Effector memory CD8-positive, alpha-beta T cell (primary cell): Measurements from ENCODE around the gene S100A9.

Experiments used
- ATAC-seq: fragments of 150-1000 bp; cut with Tn5 transposase; replicated peaks from 2 replicates; pipeline ENCODE4 v1.10.0; 2021; ENCODE audit warnings: mild to moderate bottlenecking, moderate library complexity
- DNase-seq, 3 experiments: peaks; one replicate each; pipeline ENCODE4 v3.0.0; 2021
- H3K27ac Mint-ChIP-seq, 2 donors: one replicate each; pipeline ENCODE4 v1.8.0; 2022; ENCODE audit warnings: mild to moderate bottlenecking in 2 of 2, mixed read lengths in 2 of 2, moderate library complexity in 2 of 2
- H3K27me3 Mint-ChIP-seq, 2 donors: one replicate each; pipeline ENCODE4 v1.8.0; 2022; ENCODE audit warnings: mixed read lengths in 2 of 2
- H3K36me3 Mint-ChIP-seq: one replicate; pipeline ENCODE4 v1.8.0; 2022; ENCODE audit warnings: mild to moderate bottlenecking, moderate library complexity, mixed read lengths; ENCODE audit not compliant: insufficient read depth
- H3K4me1 Mint-ChIP-seq, 2 donors: one replicate each; pipeline ENCODE4 v1.8.0; 2022; ENCODE audit warnings: low read depth in 2 of 2, mixed read lengths in 2 of 2
- H3K4me3 Mint-ChIP-seq, 2 donors: one replicate each; pipeline ENCODE4 v1.8.0; 2022; ENCODE audit warnings: mild to moderate bottlenecking in 2 of 2, mixed read lengths in 2 of 2, moderate library complexity in 2 of 2
- H3K9me3 Mint-ChIP-seq, 2 donors: one replicate each; pipeline ENCODE4 v1.8.0; 2022; ENCODE audit warnings: mixed read lengths in 2 of 2

The S100A9 gene

DNA sequence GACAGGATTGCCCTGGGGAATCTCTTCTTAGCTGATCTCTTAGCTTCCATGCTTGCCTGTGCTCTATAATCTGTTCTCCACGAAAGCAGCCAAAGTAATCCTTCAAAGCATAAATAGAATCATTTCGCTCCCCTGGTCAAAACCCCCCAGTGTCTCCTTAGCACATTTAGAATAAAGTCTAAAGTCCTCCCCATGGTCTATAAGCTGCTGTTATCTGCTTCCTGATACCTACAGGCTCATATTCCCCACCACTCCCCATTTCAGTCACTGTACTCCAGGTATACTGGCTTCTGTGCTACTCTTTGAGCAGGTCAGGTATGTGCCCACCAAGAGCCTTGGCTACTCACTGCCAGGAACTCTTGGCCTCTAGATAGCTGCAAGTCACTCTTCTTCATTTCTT is 14.9 kb downstream of the S100A9 start:
- H3K4me1 Mint-ChIP-seq, result no peaks in the 10 kb centered on the region
- no peak overlapping the region for H3K4me3 Mint-ChIP-seq
- DNase-seq (no peak), ATAC-seq (no peak)
- H3K36me3 Mint-ChIP-seq, result no peaks in the 10 kb centered on the region
- H3K27ac Mint-ChIP-seq, result no peak overlapping the region
- H3K27me3 Mint-ChIP-seq, result peaks cover 29 to 45% of the 10 kb centered on the region in 2 donors
- no peaks in the 10 kb centered on the region for H3K9me3 Mint-ChIP-seq

DNA sequence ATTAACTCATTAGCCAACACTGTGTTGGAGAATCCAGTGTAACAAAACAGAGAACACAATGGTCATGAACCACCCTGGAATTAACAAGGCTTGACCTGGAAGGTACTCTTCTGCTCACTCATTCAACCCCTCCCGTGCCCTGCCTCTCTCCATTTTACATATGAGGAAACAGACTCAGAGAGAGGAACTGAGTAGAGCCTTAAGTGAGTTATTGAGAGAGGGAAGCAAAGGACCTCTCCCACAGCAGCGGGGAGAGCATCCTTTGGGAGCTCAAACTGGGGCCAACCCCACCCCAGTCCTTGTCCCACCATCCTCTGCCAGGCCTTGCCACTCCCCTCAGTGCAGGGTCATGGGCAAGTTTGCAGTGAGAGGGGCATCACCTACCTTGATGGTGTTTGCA is 16.4 kb downstream of the S100A9 start:
- ATAC-seq, result no peak
- no peaks in the 10 kb centered on the region for H3K9me3 Mint-ChIP-seq
- no peak for DNase-seq
- no peaks in the 10 kb centered on the region for H3K4me1 Mint-ChIP-seq
- H3K36me3 Mint-ChIP-seq, result no peaks in the 10 kb centered on the region
- no peak overlapping the region for H3K4me3 Mint-ChIP-seq
- H3K27me3 Mint-ChIP-seq, result peaks cover 40 to 55% of the 10 kb centered on the region in 2 donors
- H3K27ac Mint-ChIP-seq, result no peak overlapping the region

DNA sequence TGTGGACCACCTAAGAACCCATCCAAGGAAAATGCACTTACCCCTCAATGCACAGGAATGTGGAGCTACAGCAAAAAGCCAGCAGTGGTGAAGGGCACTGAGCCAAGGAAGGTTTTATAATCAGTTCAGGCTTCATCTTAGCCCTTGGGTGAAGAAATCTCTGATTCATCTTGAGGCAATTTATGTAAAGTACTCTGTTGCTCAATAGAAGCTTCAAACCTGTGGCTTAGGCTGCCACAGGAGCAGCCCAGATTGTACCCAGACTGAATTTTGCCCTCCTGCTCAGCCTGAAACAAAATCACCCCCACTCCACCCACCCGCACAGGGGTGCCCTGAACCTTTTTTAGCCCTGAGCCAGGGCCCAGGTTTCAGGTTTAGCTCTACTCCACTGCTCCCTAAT is 17.9 kb downstream of the S100A9 start, which contains the start of gene S100A12:
S100A12 (minus strand) TSS at position 111 of the 400 bp plus-strand sequence. CDS start 1,029 bp downstream, outside the sequence.
- no peak for DNase-seq
- no peak within 1 kb of the TSS for H3K27ac Mint-ChIP-seq
- no peaks in the 10 kb centered on the region for H3K36me3 Mint-ChIP-seq
- H3K4me1 Mint-ChIP-seq, result no peaks in the 10 kb centered on the region
- no peaks in the 10 kb centered on the region for H3K9me3 Mint-ChIP-seq
- ATAC-seq, result no peak
- H3K27me3 Mint-ChIP-seq, result peaks cover 36 to 51% of the 10 kb centered on the region in 2 donors
- H3K4me3 Mint-ChIP-seq, result no peak within 1 kb of the TSS

DNA sequence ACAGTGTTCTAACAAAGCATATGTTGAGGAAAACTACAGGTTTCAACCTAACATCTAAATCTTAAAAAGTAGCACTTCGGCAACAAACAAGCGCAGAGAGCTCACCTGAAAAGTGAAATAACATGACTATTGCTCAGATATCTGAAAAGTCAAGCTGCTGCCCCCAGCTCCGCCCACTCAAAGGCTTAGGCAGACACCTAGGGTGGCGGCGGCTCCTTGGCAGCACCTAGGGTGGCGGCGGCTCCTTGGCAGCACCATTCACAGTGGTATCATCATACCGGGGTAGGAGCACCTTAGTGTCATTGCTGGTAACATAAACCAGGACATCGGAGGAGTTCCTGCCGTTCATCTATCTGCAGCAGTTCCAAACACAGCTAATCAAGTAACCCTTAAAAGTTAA is 21.9 kb downstream of the S100A9 start:
- peaks cover 56 to 69% of the 10 kb centered on the region in 2 donors for H3K27me3 Mint-ChIP-seq
- no peak for ATAC-seq
- H3K4me1 Mint-ChIP-seq, result no peaks in the 10 kb centered on the region
- H3K36me3 Mint-ChIP-seq, result no peaks in the 10 kb centered on the region
- no peak for DNase-seq
- H3K9me3 Mint-ChIP-seq, result peaks cover 2 to 13% of the 10 kb centered on the region in 2 donors
- no peak overlapping the region for H3K4me3 Mint-ChIP-seq
- no peak overlapping the region for H3K27ac Mint-ChIP-seq

DNA sequence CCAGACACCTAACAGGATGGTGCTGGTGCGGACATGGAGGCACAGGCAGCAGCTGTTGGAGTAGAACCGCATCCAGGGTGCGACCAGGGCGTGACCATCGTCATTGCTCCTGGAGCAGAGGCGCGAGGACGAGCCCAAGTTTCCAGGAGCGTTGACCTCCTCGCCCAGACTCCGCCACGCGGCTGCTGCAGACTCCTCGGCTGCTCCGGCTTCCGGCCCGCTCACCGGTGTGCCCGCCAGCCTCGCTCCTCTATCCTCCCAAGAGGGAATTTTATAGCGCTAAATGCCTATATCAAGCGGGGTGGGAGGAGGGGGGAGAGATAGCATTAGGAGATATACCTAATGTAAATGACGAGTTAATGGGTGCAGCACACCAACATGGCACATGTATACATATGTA is 23.1 kb downstream of the S100A9 start:
- H3K4me1 Mint-ChIP-seq, result no peaks in the 10 kb centered on the region
- no peak for ATAC-seq
- H3K4me3 Mint-ChIP-seq, result no peak overlapping the region
- no peaks in the 10 kb centered on the region for H3K36me3 Mint-ChIP-seq
- peaks cover 56 to 61% of the 10 kb centered on the region in 2 donors for H3K27me3 Mint-ChIP-seq
- DNase-seq, result no peak
- H3K27ac Mint-ChIP-seq, result no peak overlapping the region
- peaks cover 2 to 13% of the 10 kb centered on the region in 2 donors for H3K9me3 Mint-ChIP-seq

DNA sequence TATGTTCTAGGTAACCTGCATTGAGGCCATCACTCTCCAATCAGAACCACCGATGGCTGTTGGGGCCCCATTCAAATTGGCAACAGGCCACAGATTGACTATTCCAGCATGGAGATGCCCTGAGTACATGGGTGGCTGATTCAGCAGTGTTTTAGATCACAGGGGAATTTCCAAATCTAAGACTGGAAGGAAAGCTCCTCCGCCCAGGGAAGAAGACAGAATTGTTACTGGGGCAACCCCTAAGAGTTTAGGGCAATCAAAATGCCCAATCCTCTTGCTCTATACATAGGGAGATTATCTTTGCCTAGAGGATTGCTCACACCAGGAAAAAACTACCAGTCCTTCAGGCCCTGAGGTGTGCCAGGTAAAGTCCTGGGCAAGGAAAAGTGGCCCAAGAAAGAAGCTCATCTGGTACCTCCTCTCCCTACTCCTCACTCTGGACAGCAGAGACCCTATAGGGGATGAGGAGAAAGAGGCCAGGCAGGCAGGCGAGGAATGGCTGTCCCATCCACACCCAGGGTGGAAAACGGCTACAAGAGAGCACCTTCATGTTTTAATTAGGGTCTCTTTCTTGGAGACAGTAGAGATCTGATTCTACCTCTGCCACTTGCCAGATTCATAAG is 27.4 kb downstream of the S100A9 start:
- no peaks in the 10 kb centered on the region for H3K4me1 Mint-ChIP-seq
- ATAC-seq (no peak), DNase-seq (no peak)
- H3K4me3 Mint-ChIP-seq, result no peak overlapping the region
- H3K36me3 Mint-ChIP-seq, result no peaks in the 10 kb centered on the region
- no peak overlapping the region for H3K27ac Mint-ChIP-seq
- H3K9me3 Mint-ChIP-seq, result peaks cover 2 to 13% of the 10 kb centered on the region in 2 donors
- peaks cover 48 to 49% of the 10 kb centered on the region in 2 donors for H3K27me3 Mint-ChIP-seq

GRCh38 chr1:153386500-153386901 is 28.8 kb downstream of the S100A9 start:
- no peak for DNase-seq
- H3K9me3 Mint-ChIP-seq, result peaks cover 0 to 6% of the 10 kb centered on the region in 2 donors
- no peaks in the 10 kb centered on the region for H3K36me3 Mint-ChIP-seq
- peaks cover 49 to 56% of the 10 kb centered on the region in 2 donors for H3K27me3 Mint-ChIP-seq
- no peaks in the 10 kb centered on the region for H3K4me1 Mint-ChIP-seq
- no peak overlapping the region for H3K27ac Mint-ChIP-seq
- no peak for ATAC-seq
- H3K4me3 Mint-ChIP-seq, result no peak overlapping the region

DNA sequence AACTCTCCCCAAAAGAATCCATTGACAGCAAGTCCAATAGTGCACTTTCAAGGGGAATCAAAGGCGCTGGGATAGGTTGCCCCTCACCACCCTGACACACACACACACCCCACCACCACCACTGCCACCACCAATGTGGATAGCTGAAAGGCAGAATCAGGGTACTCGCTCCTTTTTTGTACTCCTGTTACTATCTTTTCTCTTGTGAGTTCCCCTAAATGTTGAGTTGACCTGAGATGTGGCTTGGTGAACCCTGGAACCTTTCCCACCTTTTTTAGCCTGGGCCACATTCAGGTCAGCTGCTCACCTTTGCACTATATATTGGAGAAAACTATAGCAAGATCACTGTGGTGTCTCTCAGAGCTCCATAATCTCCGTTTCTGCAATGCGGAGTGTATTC is 29.3 kb downstream of the S100A9 start:
- DNase-seq, result no peak
- H3K27me3 Mint-ChIP-seq, result peaks cover 49 to 55% of the 10 kb centered on the region in 2 donors
- H3K4me1 Mint-ChIP-seq, result no peaks in the 10 kb centered on the region
- H3K4me3 Mint-ChIP-seq, result no peak overlapping the region
- peaks cover 0 to 1% of the 10 kb centered on the region in 2 donors for H3K9me3 Mint-ChIP-seq
- H3K27ac Mint-ChIP-seq, result no peak overlapping the region
- no peaks in the 10 kb centered on the region for H3K36me3 Mint-ChIP-seq
- ATAC-seq, result no peak

- Mint-ChIP-seq H3K27me3 (peaks cover 49 to 52% of the 10 kb centered on the region in 2 donors), H3K36me3 (no peaks in the 10 kb centered on the region), H3K9me3 (no peaks in the 10 kb centered on the region), H3K4me3 (no peak overlapping the region), H3K27ac (no peak overlapping the region), H3K4me1 (no peaks in the 10 kb centered on the region)
- DNase-seq (no peak), ATAC-seq (no peak)
These were observed 30.1 kb downstream of the S100A9 start for GRCh38 chr1:153387785-153388184.

- DNase-seq (no peak), ATAC-seq (no peak)
- Mint-ChIP-seq H3K36me3 (no peaks in the 10 kb centered on the region), H3K4me3 (no peak overlapping the region), H3K9me3 (no peaks in the 10 kb centered on the region), H3K4me1 (no peaks in the 10 kb centered on the region), H3K27me3 (peaks cover 54 to 60% of the 10 kb centered on the region in 2 donors), H3K27ac (no peak overlapping the region)
These were observed 31.7 kb downstream of the S100A9 start for GRCh38 chr1:153389401-153389800.

DNA sequence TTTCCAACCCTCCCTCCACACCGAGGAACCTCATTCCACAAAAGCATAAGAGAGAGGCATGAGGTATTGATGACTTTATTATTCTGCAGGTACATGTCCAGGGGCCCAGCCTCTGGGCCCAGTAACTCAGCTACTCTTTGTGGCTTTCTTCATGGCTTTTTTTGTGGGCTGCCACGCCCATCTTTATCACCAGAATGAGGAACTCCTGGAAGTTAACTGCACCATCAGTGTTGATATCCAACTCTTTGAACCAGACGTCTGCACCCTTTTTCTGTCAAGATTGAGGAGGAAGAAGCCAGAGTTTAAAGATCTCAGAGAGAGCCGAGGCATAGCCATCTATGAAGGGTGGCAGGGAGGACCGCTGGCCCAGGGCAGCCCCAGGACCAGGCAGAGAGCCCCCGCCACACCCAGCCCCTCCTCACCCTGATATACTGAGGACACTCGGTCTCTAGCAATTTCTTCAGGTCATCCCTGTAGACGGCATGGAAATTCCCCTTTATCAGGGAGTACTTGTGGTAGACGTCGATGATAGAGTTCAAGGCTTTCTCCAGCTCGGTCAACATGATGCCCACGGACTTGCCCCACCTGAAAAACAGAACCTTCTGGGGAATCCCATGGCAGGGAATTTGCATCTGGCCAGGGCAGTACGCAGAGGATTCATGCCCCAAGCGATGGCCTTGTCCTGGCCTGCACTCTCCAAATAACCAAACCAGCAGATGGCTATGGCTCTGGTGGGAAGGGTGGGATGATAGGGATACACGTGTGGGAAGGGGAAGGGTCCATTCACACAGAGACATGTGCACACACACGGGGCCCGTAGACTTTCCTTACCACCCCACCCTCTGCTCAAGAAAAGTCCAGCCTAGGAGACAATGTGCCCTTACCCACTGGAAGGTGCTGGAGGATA is 32.6 kb downstream of the S100A9 start:
- Mint-ChIP-seq H3K4me1 (no peaks in the 10 kb centered on the region), H3K27me3 (peaks cover 56 to 68% of the 10 kb centered on the region in 2 donors), H3K4me3 (no peak overlapping the region), H3K9me3 (no peaks in the 10 kb centered on the region), H3K36me3 (no peaks in the 10 kb centered on the region), H3K27ac (no peak overlapping the region)
- no peak for DNase-seq
- ATAC-seq, result no peak

GRCh38 chr1:153390938-153391710 is 33.5 kb downstream of the S100A9 start, which contains the start of gene S100A8:
TSS of gene S100A8 (minus strand) at chr1:153391073. CDS start at chr1:153390535, 538 bp downstream.
- no peaks in the 10 kb centered on the region for H3K36me3 Mint-ChIP-seq
- DNase-seq, result no peak
- peaks cover 65 to 77% of the 10 kb centered on the region in 2 donors for H3K27me3 Mint-ChIP-seq
- no peak within 1 kb of the TSS for H3K27ac Mint-ChIP-seq
- H3K9me3 Mint-ChIP-seq, result no peaks in the 10 kb centered on the region
- no peaks in the 10 kb centered on the region for H3K4me1 Mint-ChIP-seq
- ATAC-seq, result no peak
- H3K4me3 Mint-ChIP-seq, result no peak within 1 kb of the TSS

GRCh38 chr1:153392258-153392657 is 34.6 kb downstream of the S100A9 start:
- Mint-ChIP-seq H3K4me3 (no peak overlapping the region), H3K9me3 (no peaks in the 10 kb centered on the region), H3K27ac (no peak overlapping the region), H3K4me1 (no peaks in the 10 kb centered on the region), H3K36me3 (no peaks in the 10 kb centered on the region), H3K27me3 (peaks cover 62 to 83% of the 10 kb centered on the region in 2 donors)
- DNase-seq (no peak), ATAC-seq (no peak)
